Heart left ventricle (tissue), 13 donors: ENCODE measurements around the gene SYP.

Experiments used
- POLR2A ChIP-seq, 2 donors: fragments of 450-650 bp; IDR thresholded peaks; one replicate each; pipeline ENCODE4 v1.6.1; 2017; ENCODE audit warnings: antibody characterized with exemption in 2 of 2, mild to moderate bottlenecking in 2 of 2, moderate library complexity in 2 of 2
- TF ChIP-seq, protein P1 (sequence below), 12 donors: fragments of 200-600 bp; sonication (generic) in 4 of 12; IDR thresholded peaks; one replicate each; pipeline versions ENCODE4 v1.5.0 to v1.8.0; 2018 to 2022; ENCODE audit warnings: antibody characterized with exemption in 12 of 12, mild to moderate bottlenecking in 5 of 12
- donor health status: ischemic (EF 13 %, LVEDD 7.1; RV severe dilation, severe dysfunction).
- donor health status: DM: no; HTN: yes; CAD: no.
- donor health status: DM: no; HTN: no; CAD: no.
- donor health status: ischemic (EF 25% LVEDD 6.9; RV normal size, moderate dysfunction).
- donor health status: ischemic (EF 25% LVEDD 5.7; RV mildly dilated, moderate dysfunction).
- donor health status: ischemic (EF 35%, LVEDD 5.7; RV mildly dilated, moderate dysfunction).
- donor health status: nonischemic (EF 11% LVEDD 7.7; RV severe dilation, severe dysfunction).
- donor health status: DM: yes; HTN: yes; CAD: no.
- donor health status: PGD.
- donor health status: ischemic (EF 29% LVEDD 5.4; RV normal size, mild dysfunction).
- donor health status: nonischemic (EF 23%, LVEDD 6.1; RV moderate dilation, normal function).

DNA sequence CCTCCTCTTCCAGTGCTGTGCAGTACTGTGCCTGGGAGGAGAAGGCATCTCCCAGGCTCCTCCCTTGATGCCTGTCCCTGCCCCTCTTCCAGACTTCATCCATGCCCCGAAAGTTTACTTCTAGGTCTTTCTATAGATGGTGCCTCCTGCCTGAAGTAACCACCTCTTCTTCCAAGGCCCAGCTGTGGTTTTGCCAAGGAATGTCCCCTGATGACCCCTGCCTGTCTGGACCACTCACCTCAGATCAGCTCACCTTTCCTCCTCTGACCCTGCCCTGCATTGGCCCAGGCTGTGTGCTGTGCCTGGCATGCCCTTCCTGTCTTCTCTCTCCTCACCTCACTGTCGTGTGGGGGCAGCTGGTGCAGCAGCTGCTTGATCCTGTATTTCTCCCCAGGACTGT lies 20.6 kb downstream of the SYP start:
- TF ChIP-seq, protein P1, sequence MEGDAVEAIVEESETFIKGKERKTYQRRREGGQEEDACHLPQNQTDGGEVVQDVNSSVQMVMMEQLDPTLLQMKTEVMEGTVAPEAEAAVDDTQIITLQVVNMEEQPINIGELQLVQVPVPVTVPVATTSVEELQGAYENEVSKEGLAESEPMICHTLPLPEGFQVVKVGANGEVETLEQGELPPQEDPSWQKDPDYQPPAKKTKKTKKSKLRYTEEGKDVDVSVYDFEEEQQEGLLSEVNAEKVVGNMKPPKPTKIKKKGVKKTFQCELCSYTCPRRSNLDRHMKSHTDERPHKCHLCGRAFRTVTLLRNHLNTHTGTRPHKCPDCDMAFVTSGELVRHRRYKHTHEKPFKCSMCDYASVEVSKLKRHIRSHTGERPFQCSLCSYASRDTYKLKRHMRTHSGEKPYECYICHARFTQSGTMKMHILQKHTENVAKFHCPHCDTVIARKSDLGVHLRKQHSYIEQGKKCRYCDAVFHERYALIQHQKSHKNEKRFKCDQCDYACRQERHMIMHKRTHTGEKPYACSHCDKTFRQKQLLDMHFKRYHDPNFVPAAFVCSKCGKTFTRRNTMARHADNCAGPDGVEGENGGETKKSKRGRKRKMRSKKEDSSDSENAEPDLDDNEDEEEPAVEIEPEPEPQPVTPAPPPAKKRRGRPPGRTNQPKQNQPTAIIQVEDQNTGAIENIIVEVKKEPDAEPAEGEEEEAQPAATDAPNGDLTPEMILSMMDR (IDR thresholded peaks at IDR 0.05), result no peak
- TF ChIP-seq POLR2A (IDR thresholded peaks at IDR 0.05), result no peak
